ENCODE data around the gene NPHP4.

The NPHP4 gene

GRCh38 chr1:5992026-5992813, at the start of gene NPHP4:
TSS of gene NPHP4 (minus strand) at chr1:5992425. CDS start at chr1:5986289, 6,136 bp downstream.
- peak; percentile 100 for DNase-seq

GRCh38 chr1:6041432-6042062, 49.3 kb upstream of the NPHP4 start:
- no peak for DNase-seq

- DNase-seq = no peak
Observed at GRCh38 chr1:6040861-6041415, 48.7 kb upstream of the NPHP4 start.

- no peak for DNase-seq
Observed at GRCh38 chr1:6040444-6040843, 48.2 kb upstream of the NPHP4 start.

- no peak for DNase-seq
Observed at GRCh38 chr1:6039031-6039430, 46.8 kb upstream of the NPHP4 start.

- DNase-seq = no peak
Observed at GRCh38 chr1:6038603-6039002, 46.4 kb upstream of the NPHP4 start.

GRCh38 chr1:6037338-6037762, 45.1 kb upstream of the NPHP4 start:
- DNase-seq = no peak

GRCh38 chr1:6035719-6036118, 43.5 kb upstream of the NPHP4 start:
- DNase-seq = no peak

GRCh38 chr1:6035303-6035702, 43.1 kb upstream of the NPHP4 start:
- DNase-seq = no peak

GRCh38 chr1:6034750-6035096, 42.5 kb upstream of the NPHP4 start:
- no peak for DNase-seq

- no peak for DNase-seq
Observed at GRCh38 chr1:6033986-6034749, 41.9 kb upstream of the NPHP4 start.

GRCh38 chr1:6033124-6033523, 40.9 kb upstream of the NPHP4 start:
- DNase-seq = no peak

- no peak for DNase-seq
Observed at GRCh38 chr1:6030547-6031261, 38.5 kb upstream of the NPHP4 start.

- no peak for DNase-seq
Observed at GRCh38 chr1:6030132-6030531, 37.9 kb upstream of the NPHP4 start.

GRCh38 chr1:6029351-6029750, 37.1 kb upstream of the NPHP4 start:
- DNase-seq = no peak

- DNase-seq = no peak
Observed at GRCh38 chr1:6028042-6028850, 36.0 kb upstream of the NPHP4 start.

- no peak for DNase-seq
Observed at GRCh38 chr1:6027591-6027990, 35.4 kb upstream of the NPHP4 start.

GRCh38 chr1:6026095-6026809, 34.0 kb upstream of the NPHP4 start:
- DNase-seq = no peak

- DNase-seq = no peak
Observed at GRCh38 chr1:6025269-6026094, 33.3 kb upstream of the NPHP4 start.

- DNase-seq = no peak
Observed at GRCh38 chr1:6024376-6024775, 32.2 kb upstream of the NPHP4 start.

Data from right hindlimb (tissue), 1 donor.